Measurements from ENCODE around the gene CDH8. TPM values are rescaled to one million over a fixed set of nuclear protein-coding genes. Genes with fewer than 3 reads are reported as not detected.

The CDH8 gene
- total and polyA plus RNA-seq, 2 of the 4 experiments (the other 2 are of a cell fraction): not detected

GRCh38 chr16:61872778-61873119, 163.5 kb downstream of the CDH8 start:
- intact Hi-C loops (cut with micrococcal nuclease): no loop called here
- Histone ChIP-seq H2BK5ac (ENCODE audit: low read depth, low read length, poor library complexity, severe bottlenecking) (no peak overlapping the region), H4K8ac (ENCODE audit: low read depth in 2 of 2, low read length in 2 of 2) (no peak overlapping the region), H3K27ac (ENCODE audit: insufficient read depth, low read length) (no peak overlapping the region), H3K9ac (ENCODE audit: low read depth, low read length) (no peak overlapping the region), H3K56ac (ENCODE audit: extremely low read depth, insufficient read depth, low read length) (no peak overlapping the region), H2BK20ac (ENCODE audit: low read depth, low read length) (no peak overlapping the region), H3K79me1 (ENCODE audit: low read depth in 1 of 2, low read length in 2 of 2) (no peaks in the 10 kb centered on the region), H2AK5ac (ENCODE audit: low read depth, low read length) (no peak overlapping the region), H3K36me3 (ENCODE audit: control insufficient read depth, insufficient read depth, low read length) (no peaks in the 10 kb centered on the region), H2AK9ac (replicated peaks; ENCODE audit: low read depth, low read length, poor library complexity) (no peak overlapping the region), H3K9me1 (ENCODE audit: insufficient read depth, low read length) (no peaks in the 10 kb centered on the region), H3K4me2 (ENCODE audit: low read depth, low read length) (no peak overlapping the region), H2BK120ac (ENCODE audit: low read depth, low read length) (no peak overlapping the region), H4K91ac (ENCODE audit: insufficient read depth, low read depth, low read length) (no peak overlapping the region), H3K4me3 (ENCODE audit: insufficient read depth, low read depth, low read length) (no peak overlapping the region), H3K14ac (replicated peaks; ENCODE audit: low read depth, low read length) (no peak overlapping the region), H2AFZ (replicated peaks; ENCODE audit: low read length, poor library complexity) (no peak overlapping the region), H4K20me1 (ENCODE audit: insufficient read depth, low read length) (no peaks in the 10 kb centered on the region), H4K5ac (ENCODE audit: low read depth, low read length) (no peak overlapping the region), H3K9me3 (ENCODE audit: control insufficient read depth, insufficient read depth, low read length) (peaks cover 3% of the 10 kb centered on the region), H3K27me3 (ENCODE audit: control insufficient read depth, insufficient read depth, low read length) (no peaks in the 10 kb centered on the region), H3K4me1 (ENCODE audit: control insufficient read depth, insufficient read depth, low read length) (no peaks in the 10 kb centered on the region), H3K23ac (ENCODE audit: low read depth, low read length) (no peak overlapping the region), H2BK15ac (ENCODE audit: low read depth, low read length) (no peak overlapping the region), H3K18ac (ENCODE audit: low read depth, low read length) (no peak overlapping the region), H3K4ac (ENCODE audit: low read depth, low read length) (no peak overlapping the region)
- TF ChIP-seq RCOR1 (IDR thresholded peaks at IDR 0.05; ENCODE audit: insufficient replicate concordance, low read length): no peak
- TF ChIP-seq ELK1 (IDR thresholded peaks at IDR 0.05; ENCODE audit: borderline replicate concordance, low read depth, low read length): no peak
- TF ChIP-seq SMC3 (IDR thresholded peaks at IDR 0.05; ENCODE audit: low read depth, low read length): no peak
- TF ChIP-seq BHLHE40 (IDR thresholded peaks at IDR 0.05; ENCODE audit: low read depth, low read length): no peak
- no peak for TF ChIP-seq RFX5 (IDR thresholded peaks at IDR 0.05; ENCODE audit: low read depth, low read length)
- TF ChIP-seq MAFK (IDR thresholded peaks at IDR 0.05; ENCODE audit: low read depth, low read length): no peak
- TF ChIP-seq NFE2L2 (IDR thresholded peaks at IDR 0.05; ENCODE audit: low read depth, low read length): no peak
- no peak for TF ChIP-seq USF2 (IDR thresholded peaks at IDR 0.05; ENCODE audit: low read depth, low read length)
- no peak for TF ChIP-seq MAZ (IDR thresholded peaks at IDR 0.05; ENCODE audit: borderline replicate concordance, low read depth, low read length)
- TF ChIP-seq RAD21 (IDR thresholded peaks at IDR 0.05; ENCODE audit: low read length): no peak
- TF ChIP-seq CHD1 (IDR thresholded peaks at IDR 0.05; ENCODE audit: low read depth, low read length): no peak
- no peak for TF ChIP-seq CTCF (conservative IDR thresholded peaks at IDR 0.05; ENCODE audit: low read depth, low read length)
- TF ChIP-seq POLR2A (IDR thresholded peaks at IDR 0.05; ENCODE audit: low read depth, low read length): no peak
- TF ChIP-seq FOS (IDR thresholded peaks at IDR 0.05; ENCODE audit: low read depth, low read length): no peak
- no peak for TF ChIP-seq MXI1 (IDR thresholded peaks at IDR 0.05; ENCODE audit: borderline replicate concordance, low read depth, low read length)
- no peak for TF ChIP-seq CEBPB (IDR thresholded peaks at IDR 0.05; ENCODE audit: low read depth, low read length)
- DNase-seq: no peak
- POLR2A ChIA-PET (ENCODE audit: unreplicated experiment): no interaction called here
- ATAC-seq (ENCODE audit: low read depth): no peak
- no TSS peak for BruUV-seq (replicated peaks)
- dilution Hi-C loops (cut with HindIII; ENCODE audit: low sequenced_read_pairs, unreplicated experiment): no loop called here
- in situ Hi-C loops (cut with MboI; ENCODE audit: low sequenced_read_pairs): no loop called here
- CTCF ChIA-PET: no interaction called here
